ENCODE data around the gene FES. TPM values are rescaled to one million over a fixed set of nuclear protein-coding genes. Genes with fewer than 3 reads are reported as not detected.

Gene FES
- total RNA-seq, 6 experiments from 2014 or later, result 11.5 to 36.5 (median 18.5) TPM

- H3K4me3 ChIP-seq, result no peak overlapping the region
- intact Hi-C loops (cut with DNase I), result no loop called here
- no peaks in the 10 kb centered on the region for H3K27me3 ChIP-seq
- no peaks in the 10 kb centered on the region for H3K9me3 ChIP-seq
- DNase-seq (no peak), ATAC-seq (no peak)
- peaks cover 0 to 37% (median 6%) of the 10 kb centered on the region in 4 donors for H3K4me1 ChIP-seq
- WGBS (ENCODE audit: insufficient coverage, low coverage, low lambda C conversion rate, missing lambda C conversion rate), result 40% methylated on average over 1 of the region's 1 CpG
- TF ChIP-seq POLR2A (IDR thresholded peaks at IDR 0.05), result no peak
- no peak for TF ChIP-seq CTCF (IDR thresholded peaks at IDR 0.05)
- H3K36me3 ChIP-seq, result peaks cover 0 to 3% (median 0%) of the 10 kb centered on the region in 4 donors
- H3K27ac ChIP-seq, result no peak overlapping the region
These were observed 49.0 kb downstream of the FES start for GRCh38 chr15:90933301-90933700.

- ATAC-seq, result peak; percentile 48 to 58 (median 51)
- Histone ChIP-seq H3K4me3 (peak overlapping the region; percentile 61 to 69 (median 63)), H3K4me1 (peaks cover 0 to 28% (median 6%) of the 10 kb centered on the region in 4 donors), H3K27me3 (no peaks in the 10 kb centered on the region), H3K27ac (peak overlapping the region; percentile 2 to 58 (median 54)), H3K36me3 (peaks cover 0 to 8% (median 0%) of the 10 kb centered on the region in 4 donors), H3K9me3 (no peaks in the 10 kb centered on the region)
- peak; percentile 87 to 88 (median 87) for DNase-seq
- intact Hi-C loops (cut with DNase I), result no loop called here
- TF ChIP-seq POLR2A (IDR thresholded peaks at IDR 0.05) (no peak), CTCF (IDR thresholded peaks at IDR 0.05) (peak; percentile 75 to 89 (median 87))
- 5% methylated on average over 12 of the region's 19 CpGs for WGBS (ENCODE audit: insufficient coverage, low coverage, low lambda C conversion rate, missing lambda C conversion rate)
These were observed 50.1 kb downstream of the FES start for GRCh38 chr15:90934256-90934948.

- H3K27ac ChIP-seq, result peak within 1 kb of the TSS; percentile 20 to 58 (median 54)
- H3K4me1 ChIP-seq, result peaks cover 0 to 28% (median 6%) of the 10 kb centered on the region in 4 donors
- peak within 1 kb of the TSS; percentile 61 to 69 (median 63) for H3K4me3 ChIP-seq
- WGBS (ENCODE audit: insufficient coverage, low coverage, low lambda C conversion rate, missing lambda C conversion rate), result 0% methylated on average over 37 of the region's 65 CpGs
- H3K9me3 ChIP-seq, result no peaks in the 10 kb centered on the region
- H3K27me3 ChIP-seq, result no peaks in the 10 kb centered on the region
- TF ChIP-seq CTCF (IDR thresholded peaks at IDR 0.05) (no peak), POLR2A (IDR thresholded peaks at IDR 0.05) (peak; percentile 56)
- intact Hi-C loops (cut with DNase I), result no loop called here
- H3K36me3 ChIP-seq, result peaks cover 0 to 15% (median 3%) of the 10 kb centered on the region in 4 donors
- ATAC-seq, result peak; percentile 78 to 89 (median 82)
- peak; percentile 97 to 98 (median 97) for DNase-seq
These were observed 50.8 kb downstream of the FES start, which contains the start of gene UNC45A for GRCh38 chr15:90934949-90935751. TSS of gene UNC45A (plus strand) at chr15:90935285. CDS start at chr15:90935325, 40 bp downstream.

GRCh38 chr15:90936823-90937222 is 52.5 kb downstream of the FES start:
- ATAC-seq, result no peak
- H3K4me3 ChIP-seq, result no peak overlapping the region
- intact Hi-C loops (cut with DNase I), result no loop called here
- no peak for DNase-seq
- H3K36me3 ChIP-seq, result peaks cover 0 to 32% (median 11%) of the 10 kb centered on the region in 4 donors
- H3K9me3 ChIP-seq, result no peaks in the 10 kb centered on the region
- peaks cover 0 to 17% (median under 1%) of the 10 kb centered on the region in 4 donors for H3K4me1 ChIP-seq
- H3K27ac ChIP-seq, result no peak overlapping the region
- TF ChIP-seq POLR2A (IDR thresholded peaks at IDR 0.05) (no peak), CTCF (IDR thresholded peaks at IDR 0.05) (no peak)
- 75% methylated on average over 1 of the region's 1 CpG for WGBS (ENCODE audit: insufficient coverage, low coverage, low lambda C conversion rate, missing lambda C conversion rate)
- H3K27me3 ChIP-seq, result no peaks in the 10 kb centered on the region
